ENCODE results near the gene TMC3.

DNA sequence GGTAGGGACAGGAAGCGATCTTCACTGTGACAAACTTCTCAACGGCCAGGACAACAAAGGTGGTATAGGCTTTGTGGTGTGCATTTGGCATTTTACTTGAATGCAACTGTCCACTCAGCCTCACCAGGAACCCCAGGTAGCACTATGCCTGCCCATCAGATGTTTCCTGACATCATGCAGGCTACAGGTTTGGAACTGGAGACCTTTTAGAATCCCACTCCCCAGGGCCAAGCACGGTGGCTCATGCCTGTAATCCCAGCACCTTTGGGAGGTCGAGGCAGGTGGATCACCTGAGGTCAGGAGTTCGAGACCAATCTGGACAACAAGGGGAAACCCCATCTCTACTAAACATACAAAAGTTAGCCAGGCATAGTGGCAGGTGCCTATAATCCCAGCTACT is 59.6 kb downstream of the TMC3 start:
- no peak for TF ChIP-seq EZH2 (IDR thresholded peaks at IDR 0.05)
- no peak for TF ChIP-seq POLR2AphosphoS5 (IDR thresholded peaks at IDR 0.05; ENCODE audit: borderline replicate concordance, low read depth, low read length)
- no peak for TF ChIP-seq FOXP2 (optimal IDR thresholded peaks at IDR 0.05; ENCODE audit: control extremely low read depth, extremely low read length, insufficient read depth)

All from SK-N-MC (cell line).